ENCODE measurements around the gene CDK14.

The CDK14 gene

DNA sequence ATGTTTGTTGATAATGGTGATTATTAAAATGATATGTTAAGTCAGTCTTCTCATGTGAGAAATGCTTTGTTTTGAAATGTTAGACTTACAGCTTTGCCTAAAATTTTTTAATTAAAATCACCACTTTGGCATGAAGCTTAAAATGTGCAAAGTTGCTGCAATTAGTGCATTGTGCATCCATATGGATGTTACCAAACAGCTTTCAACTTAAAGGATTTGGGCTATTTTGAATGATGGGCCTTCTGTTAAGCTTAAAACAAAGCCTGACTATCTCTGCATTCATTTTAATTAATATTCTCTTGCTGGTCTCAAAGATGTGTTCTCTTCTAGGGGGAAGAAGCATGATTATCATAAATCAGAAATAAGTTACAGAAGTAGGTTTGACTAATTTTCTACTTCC lies 603.5 kb downstream of the CDK14 start:
- Histone ChIP-seq H3K36me3 (ENCODE audit: insufficient read depth, low read length) (no peaks in the 10 kb centered on the region), H3K4me3 (ENCODE audit: low read length, poor library complexity, severe bottlenecking) (no peak overlapping the region), H3K27me3 (ENCODE audit: insufficient read depth, low read length, poor library complexity, severe bottlenecking) (no peaks in the 10 kb centered on the region), H3K79me2 (ENCODE audit: insufficient read depth, low read length) (no peaks in the 10 kb centered on the region), H3K9ac (ENCODE audit: low read depth, low read length, poor library complexity, severe bottlenecking) (no peak overlapping the region), H3K4me2 (ENCODE audit: low read depth, low read length, poor library complexity, severe bottlenecking) (no peak overlapping the region), H4K20me1 (ENCODE audit: insufficient read depth, low read length, poor library complexity, severe bottlenecking) (no peaks in the 10 kb centered on the region), H3F3A (ENCODE audit: low read depth) (no peaks in the 10 kb centered on the region), H3K9me2 (replicated peaks; ENCODE audit: low read depth, low read length) (no peaks in the 10 kb centered on the region), H3K9me3 (ENCODE audit: insufficient read depth, low read depth, low read length) (no peaks in the 10 kb centered on the region), H3K4me1 (ENCODE audit: insufficient read depth, low read length, poor library complexity, severe bottlenecking) (no peaks in the 10 kb centered on the region), H2AFZ (ENCODE audit: low read length) (no peak overlapping the region)
- TF ChIP-seq EZH2phosphoT487 (IDR thresholded peaks at IDR 0.05; ENCODE audit: borderline replicate concordance), result no peak
- TF ChIP-seq, protein P1, sequence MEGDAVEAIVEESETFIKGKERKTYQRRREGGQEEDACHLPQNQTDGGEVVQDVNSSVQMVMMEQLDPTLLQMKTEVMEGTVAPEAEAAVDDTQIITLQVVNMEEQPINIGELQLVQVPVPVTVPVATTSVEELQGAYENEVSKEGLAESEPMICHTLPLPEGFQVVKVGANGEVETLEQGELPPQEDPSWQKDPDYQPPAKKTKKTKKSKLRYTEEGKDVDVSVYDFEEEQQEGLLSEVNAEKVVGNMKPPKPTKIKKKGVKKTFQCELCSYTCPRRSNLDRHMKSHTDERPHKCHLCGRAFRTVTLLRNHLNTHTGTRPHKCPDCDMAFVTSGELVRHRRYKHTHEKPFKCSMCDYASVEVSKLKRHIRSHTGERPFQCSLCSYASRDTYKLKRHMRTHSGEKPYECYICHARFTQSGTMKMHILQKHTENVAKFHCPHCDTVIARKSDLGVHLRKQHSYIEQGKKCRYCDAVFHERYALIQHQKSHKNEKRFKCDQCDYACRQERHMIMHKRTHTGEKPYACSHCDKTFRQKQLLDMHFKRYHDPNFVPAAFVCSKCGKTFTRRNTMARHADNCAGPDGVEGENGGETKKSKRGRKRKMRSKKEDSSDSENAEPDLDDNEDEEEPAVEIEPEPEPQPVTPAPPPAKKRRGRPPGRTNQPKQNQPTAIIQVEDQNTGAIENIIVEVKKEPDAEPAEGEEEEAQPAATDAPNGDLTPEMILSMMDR (conservative IDR thresholded peaks at IDR 0.05; ENCODE audit: low read length), result no peak

- H3F3A ChIP-seq (ENCODE audit: low read depth), result no peaks in the 10 kb centered on the region
- H3K9ac ChIP-seq (ENCODE audit: low read depth, low read length, poor library complexity, severe bottlenecking), result no peak overlapping the region
- no peaks in the 10 kb centered on the region for H4K20me1 ChIP-seq (ENCODE audit: insufficient read depth, low read length, poor library complexity, severe bottlenecking)
- H3K9me2 ChIP-seq (replicated peaks; ENCODE audit: low read depth, low read length), result no peaks in the 10 kb centered on the region
- no peaks in the 10 kb centered on the region for H3K36me3 ChIP-seq (ENCODE audit: insufficient read depth, low read length)
- TF ChIP-seq, protein P1 (conservative IDR thresholded peaks at IDR 0.05; ENCODE audit: low read length), result no peak
- TF ChIP-seq EZH2phosphoT487 (IDR thresholded peaks at IDR 0.05; ENCODE audit: borderline replicate concordance), result no peak
- H3K4me1 ChIP-seq (ENCODE audit: insufficient read depth, low read length, poor library complexity, severe bottlenecking), result no peaks in the 10 kb centered on the region
- no peak overlapping the region for H2AFZ ChIP-seq (ENCODE audit: low read length)
- no peaks in the 10 kb centered on the region for H3K9me3 ChIP-seq (ENCODE audit: insufficient read depth, low read depth, low read length)
- no peaks in the 10 kb centered on the region for H3K27me3 ChIP-seq (ENCODE audit: insufficient read depth, low read length, poor library complexity, severe bottlenecking)
- no peak overlapping the region for H3K4me2 ChIP-seq (ENCODE audit: low read depth, low read length, poor library complexity, severe bottlenecking)
- H3K79me2 ChIP-seq (ENCODE audit: insufficient read depth, low read length), result no peaks in the 10 kb centered on the region
- H3K4me3 ChIP-seq (ENCODE audit: low read length, poor library complexity, severe bottlenecking), result no peak overlapping the region
Observed at GRCh38 chr7:91201442-91202113, 605.5 kb downstream of the CDK14 start.

GRCh38 chr7:91206361-91206960 lies 610.3 kb downstream of the CDK14 start:
- Histone ChIP-seq H4K20me1 (ENCODE audit: insufficient read depth, low read length, poor library complexity, severe bottlenecking) (no peaks in the 10 kb centered on the region), H3K9ac (ENCODE audit: low read depth, low read length, poor library complexity, severe bottlenecking) (no peak overlapping the region), H3K9me3 (ENCODE audit: insufficient read depth, low read depth, low read length) (no peaks in the 10 kb centered on the region), H3K4me3 (ENCODE audit: low read length, poor library complexity, severe bottlenecking) (no peak overlapping the region), H3F3A (ENCODE audit: low read depth) (no peaks in the 10 kb centered on the region), H3K4me2 (ENCODE audit: low read depth, low read length, poor library complexity, severe bottlenecking) (no peak overlapping the region), H3K79me2 (ENCODE audit: insufficient read depth, low read length) (no peaks in the 10 kb centered on the region), H2AFZ (ENCODE audit: low read length) (no peak overlapping the region), H3K36me3 (ENCODE audit: insufficient read depth, low read length) (no peaks in the 10 kb centered on the region), H3K4me1 (ENCODE audit: insufficient read depth, low read length, poor library complexity, severe bottlenecking) (no peaks in the 10 kb centered on the region), H3K27me3 (ENCODE audit: insufficient read depth, low read length, poor library complexity, severe bottlenecking) (no peaks in the 10 kb centered on the region), H3K9me2 (replicated peaks; ENCODE audit: low read depth, low read length) (no peaks in the 10 kb centered on the region)
- TF ChIP-seq, protein P1 (conservative IDR thresholded peaks at IDR 0.05; ENCODE audit: low read length), result no peak
- no peak for TF ChIP-seq EZH2phosphoT487 (IDR thresholded peaks at IDR 0.05; ENCODE audit: borderline replicate concordance)

All from Loucy (cell line).